Esophagus squamous epithelium (tissue), 4 donors: ENCODE data around the gene BAZ2A.

Experiments used
- POLR2A ChIP-seq, 4 donors: fragments of 450-650 bp; IDR thresholded peaks; one replicate each; pipeline ENCODE4 v1.6.1; 2017; ENCODE audit warnings: antibody characterized with exemption in 4 of 4, mild to moderate bottlenecking in 4 of 4, moderate library complexity in 3 of 4
- TF ChIP-seq, protein P1 (sequence below), 6 experiments: fragments of 450-650 bp in 4 of 6; fragments of 200-600 bp in 2 of 6; sonication (generic) in 2 of 6; IDR thresholded peaks; one replicate each; pipeline ENCODE4 v1.5.1; 2016 to 2019; ENCODE audit warnings: antibody characterized with exemption in 6 of 6, mild to moderate bottlenecking in 4 of 6, moderate library complexity in 4 of 6

DNA sequence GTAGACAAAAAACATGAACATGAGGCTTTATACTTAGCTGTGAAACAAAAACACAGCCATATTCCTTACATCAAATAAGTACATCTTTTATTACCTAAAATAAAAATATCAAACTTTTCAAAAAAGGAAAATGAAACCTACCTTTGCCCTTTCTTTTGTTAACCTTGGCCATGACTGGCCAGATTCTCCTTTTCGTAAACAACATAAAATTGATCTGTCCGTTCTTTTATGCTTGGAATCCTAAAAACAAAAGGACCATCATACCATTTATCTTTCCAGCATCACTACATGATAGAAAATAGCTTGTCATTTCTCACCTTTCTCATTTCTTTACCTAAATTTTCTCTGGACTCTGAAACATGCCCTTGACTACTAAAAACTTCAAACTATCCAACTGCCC, 41.5 kb upstream of the BAZ2A start:
- TF ChIP-seq, protein P1, sequence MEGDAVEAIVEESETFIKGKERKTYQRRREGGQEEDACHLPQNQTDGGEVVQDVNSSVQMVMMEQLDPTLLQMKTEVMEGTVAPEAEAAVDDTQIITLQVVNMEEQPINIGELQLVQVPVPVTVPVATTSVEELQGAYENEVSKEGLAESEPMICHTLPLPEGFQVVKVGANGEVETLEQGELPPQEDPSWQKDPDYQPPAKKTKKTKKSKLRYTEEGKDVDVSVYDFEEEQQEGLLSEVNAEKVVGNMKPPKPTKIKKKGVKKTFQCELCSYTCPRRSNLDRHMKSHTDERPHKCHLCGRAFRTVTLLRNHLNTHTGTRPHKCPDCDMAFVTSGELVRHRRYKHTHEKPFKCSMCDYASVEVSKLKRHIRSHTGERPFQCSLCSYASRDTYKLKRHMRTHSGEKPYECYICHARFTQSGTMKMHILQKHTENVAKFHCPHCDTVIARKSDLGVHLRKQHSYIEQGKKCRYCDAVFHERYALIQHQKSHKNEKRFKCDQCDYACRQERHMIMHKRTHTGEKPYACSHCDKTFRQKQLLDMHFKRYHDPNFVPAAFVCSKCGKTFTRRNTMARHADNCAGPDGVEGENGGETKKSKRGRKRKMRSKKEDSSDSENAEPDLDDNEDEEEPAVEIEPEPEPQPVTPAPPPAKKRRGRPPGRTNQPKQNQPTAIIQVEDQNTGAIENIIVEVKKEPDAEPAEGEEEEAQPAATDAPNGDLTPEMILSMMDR (IDR thresholded peaks at IDR 0.05): no peak
- TF ChIP-seq POLR2A (IDR thresholded peaks at IDR 0.05): no peak
